Thymus (tissue), 11 donors: ENCODE results near the gene ADM2. TPM values are rescaled to one million over a fixed set of nuclear protein-coding genes. Genes with fewer than 3 reads are reported as not detected.

Source experiments
- DNase-seq, 9 donors: peaks; one replicate each; pipeline ENCODE4 v3.0.0-alpha.2; 2013; ENCODE audit warnings: low spot score in 9 of 9, low read depth in 6 of 9, missing footprints in 1 of 9
- H3K27ac ChIP-seq, 2 donors: one replicate each; pipeline ENCODE4 v1.5.1; 2013; ENCODE audit warnings: control low read depth in 1 of 2, low read depth in 1 of 2, low read length in 1 of 2, mild to moderate bottlenecking in 1 of 2, moderate library complexity in 1 of 2
- H3K27me3 ChIP-seq, 2 donors: one replicate each; pipeline ENCODE4 v1.5.1; 2013; ENCODE audit warnings: low read length in 1 of 2; ENCODE audit not compliant: control insufficient read depth in 2 of 2, insufficient read depth in 1 of 2
- H3K36me3 ChIP-seq, 2 donors: one replicate each; pipeline ENCODE4 v1.5.1; 2013; ENCODE audit warnings: low read length in 1 of 2, mild to moderate bottlenecking in 1 of 2, moderate library complexity in 1 of 2; ENCODE audit not compliant: control insufficient read depth in 2 of 2, insufficient read depth in 2 of 2
- H3K4me1 ChIP-seq, 2 donors: one replicate each; pipeline ENCODE4 v1.5.1; 2013; ENCODE audit warnings: low read length in 2 of 2; ENCODE audit not compliant: control insufficient read depth in 2 of 2, insufficient read depth in 2 of 2
- H3K4me3 ChIP-seq, 2 donors: one replicate each; pipeline ENCODE4 v1.5.1; 2013; ENCODE audit warnings: low read length in 2 of 2, control low read depth in 1 of 2, mild to moderate bottlenecking in 1 of 2
- H3K9me3 ChIP-seq, 2 donors: one replicate each; pipeline ENCODE4 v1.5.1; 2013; ENCODE audit warnings: low read length in 1 of 2, mild to moderate bottlenecking in 1 of 2; ENCODE audit not compliant: control insufficient read depth in 2 of 2, insufficient read depth in 1 of 2
- WGBS: extraction: QIAGEN DNeasy Blood & Tissue Kit; methylation state at CpG from one replicate; pipeline ENCODE4 v1.1.7; 2013; 5-methylcytosine and 5-hydroxymethylcytosine counted together
- polyA plus RNA-seq: library from polyadenylated mRNA; stranded (reverse); fragments of 200-250 nt; gene quantifications from one replicate; pipeline ENCODE4 v1.2.3, GENCODE V29; 2013
- total RNA-seq: library from RNA; stranded (reverse); fragments of 120-200 nt; gene quantifications from one replicate; pipeline ENCODE4 v1.2.4, GENCODE V29; 2013
- donor health status: healthy.

ADM2 gene
- total and polyA plus RNA-seq, 2 donors: 1.4 to 1.5 TPM

DNA sequence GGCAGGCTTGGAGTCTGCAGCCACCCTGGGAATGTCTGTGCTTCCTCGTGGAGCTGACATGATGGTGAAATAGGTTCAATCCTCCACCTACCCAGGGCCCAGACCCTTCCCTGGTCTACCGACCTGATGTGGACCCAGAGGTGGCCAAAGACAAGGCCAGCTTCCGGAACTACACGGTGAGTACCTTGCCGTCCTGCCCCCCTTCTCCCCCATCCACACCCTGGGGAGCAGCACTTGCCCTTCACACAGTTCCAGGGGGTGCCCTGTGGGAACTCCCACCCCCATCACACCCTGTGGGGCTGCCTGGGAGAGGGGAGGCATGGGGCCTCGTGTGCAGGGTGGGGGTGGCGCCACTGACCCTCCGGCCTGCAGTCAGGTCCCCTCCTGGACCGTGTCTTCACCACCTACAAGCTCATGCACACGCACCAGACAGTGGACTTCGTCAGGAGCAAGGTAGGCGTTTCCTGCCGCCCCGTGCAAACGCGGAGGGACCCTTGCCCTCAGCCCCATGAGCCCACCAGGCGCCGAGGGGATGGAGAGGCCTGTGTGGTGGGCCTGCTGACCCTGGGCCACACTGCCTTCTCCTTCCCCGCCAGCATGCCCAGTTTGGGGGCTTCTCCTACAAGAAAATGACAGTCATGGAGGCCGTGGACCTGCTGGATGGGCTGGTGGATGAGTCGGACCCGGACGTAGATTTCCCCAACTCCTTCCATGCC lies 6.1 kb downstream of the ADM2 start:
- Histone ChIP-seq H3K27ac (no peak overlapping the region), H3K4me1 (peaks cover 2 to 11% of the 10 kb centered on the region in 2 donors), H3K36me3 (no peaks in the 10 kb centered on the region), H3K4me3 (no peak overlapping the region), H3K9me3 (no peaks in the 10 kb centered on the region), H3K27me3 (peaks cover 10 to 35% of the 10 kb centered on the region in 2 donors)
- 94% methylated on average over 23 of the region's 23 CpGs for WGBS
- DNase-seq: no peak

DNA sequence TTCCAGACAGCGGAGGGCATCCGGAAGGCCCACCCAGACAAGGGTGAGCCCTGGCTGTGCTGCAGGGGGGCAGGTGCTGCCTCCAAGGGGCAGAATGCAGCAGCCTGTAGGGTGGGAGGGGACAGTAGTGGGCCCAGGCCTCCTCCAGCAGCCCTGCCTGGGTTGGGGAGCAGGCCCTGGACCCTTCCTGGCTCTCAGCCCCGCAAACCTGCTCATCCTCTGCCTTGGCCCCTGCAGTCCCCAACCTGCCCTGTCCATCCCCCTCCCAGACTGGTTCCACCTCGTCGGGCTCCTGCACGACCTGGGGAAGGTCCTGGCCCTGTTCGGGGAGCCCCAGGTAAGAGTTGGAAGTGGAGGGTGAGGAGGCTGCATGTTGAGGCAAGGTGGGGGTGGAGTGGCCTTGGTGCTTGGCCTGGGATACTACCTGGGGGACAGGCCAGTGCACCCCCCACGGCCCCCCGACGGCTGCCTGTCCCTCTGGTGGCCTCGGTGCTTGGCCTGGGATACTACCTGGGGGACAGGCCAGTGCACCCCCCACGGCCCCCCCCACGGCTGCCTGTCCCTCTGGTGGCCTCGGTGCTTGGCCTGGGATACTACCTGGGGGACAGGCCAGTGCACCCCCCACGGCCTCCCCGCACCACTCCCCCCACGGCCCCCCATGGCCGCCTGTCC lies 6.8 kb downstream of the ADM2 start:
- no peak overlapping the region for H3K27ac ChIP-seq
- H3K9me3 ChIP-seq: no peaks in the 10 kb centered on the region
- no peak overlapping the region for H3K4me3 ChIP-seq
- H3K27me3 ChIP-seq: peaks cover 3 to 28% of the 10 kb centered on the region in 2 donors
- WGBS: 93% methylated on average over 18 of the region's 18 CpGs
- DNase-seq: no peak
- peaks cover 2 to 11% of the 10 kb centered on the region in 2 donors for H3K4me1 ChIP-seq
- no peaks in the 10 kb centered on the region for H3K36me3 ChIP-seq

DNA sequence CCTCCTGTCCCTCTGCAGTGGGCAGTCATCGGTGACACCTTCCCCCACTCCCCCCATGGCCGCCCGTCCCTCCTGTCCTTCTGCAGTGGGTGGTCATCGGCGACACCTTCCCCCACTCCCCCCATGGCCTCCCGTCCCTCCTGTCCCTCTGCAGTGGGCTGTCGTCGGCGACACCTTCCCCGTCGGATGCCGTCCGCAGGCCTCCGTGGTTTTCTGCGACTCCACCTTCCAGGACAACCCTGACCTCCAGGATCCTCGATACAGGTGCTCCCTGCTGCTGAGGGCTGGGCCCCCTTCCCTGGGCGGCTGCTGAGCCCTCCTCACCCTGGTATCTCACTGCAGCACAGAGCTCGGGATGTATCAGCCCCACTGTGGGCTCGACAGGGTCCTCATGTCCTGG lies 7.5 kb downstream of the ADM2 start:
- no peaks in the 10 kb centered on the region for H3K9me3 ChIP-seq
- H3K4me3 ChIP-seq: no peak overlapping the region
- WGBS: 95% methylated on average over 19 of the region's 19 CpGs
- no peak overlapping the region for H3K27ac ChIP-seq
- peaks cover 2 to 11% of the 10 kb centered on the region in 2 donors for H3K4me1 ChIP-seq
- DNase-seq: no peak
- no peaks in the 10 kb centered on the region for H3K36me3 ChIP-seq
- H3K27me3 ChIP-seq: peaks cover 0 to 21% of the 10 kb centered on the region in 2 donors

DNA sequence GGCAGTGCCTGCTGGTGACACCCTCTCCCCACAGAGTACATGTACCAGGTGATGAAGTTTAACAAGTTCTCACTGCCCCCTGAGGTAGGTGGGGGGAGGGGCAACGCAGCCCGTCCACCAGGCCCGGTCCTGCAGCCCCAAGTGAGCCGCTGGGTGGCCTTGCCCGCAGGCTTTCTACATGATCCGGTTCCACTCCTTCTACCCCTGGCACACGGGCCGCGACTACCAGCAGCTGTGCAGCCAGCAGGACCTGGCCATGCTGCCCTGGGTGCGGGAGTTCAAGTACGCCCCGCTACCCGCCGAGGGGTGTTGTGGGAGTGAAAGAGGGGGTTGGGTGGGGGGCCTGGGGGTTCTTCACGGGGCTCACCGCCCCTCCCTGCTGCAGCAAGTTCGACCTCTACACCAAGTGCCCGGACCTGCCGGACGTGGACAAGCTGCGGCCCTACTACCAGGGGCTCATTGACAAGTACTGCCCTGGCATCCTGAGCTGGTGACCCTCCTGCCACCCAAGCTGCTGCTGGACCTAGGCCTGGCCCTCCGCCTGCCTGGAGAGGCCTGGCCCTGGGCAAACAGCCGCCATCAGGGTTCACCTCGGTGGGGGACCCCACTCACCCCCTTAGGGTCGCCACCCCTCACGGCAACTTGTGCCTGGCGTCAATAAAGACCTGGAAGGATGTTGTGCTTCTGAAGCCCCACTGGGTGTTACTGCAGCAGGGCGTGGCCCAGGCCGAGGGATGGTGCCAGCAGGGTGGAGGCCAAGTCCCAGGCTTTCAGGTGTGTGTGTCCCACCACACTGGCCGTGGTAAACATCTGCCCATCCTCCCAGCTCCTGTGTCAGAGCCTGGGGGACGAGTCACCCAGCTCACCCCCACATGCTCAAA lies 8.3 kb downstream of the ADM2 start:
- Histone ChIP-seq H3K4me1 (peaks cover 2 to 11% of the 10 kb centered on the region in 2 donors), H3K27me3 (peaks cover 0 to 16% of the 10 kb centered on the region in 2 donors), H3K9me3 (no peaks in the 10 kb centered on the region), H3K4me3 (no peak overlapping the region), H3K27ac (no peak overlapping the region), H3K36me3 (no peaks in the 10 kb centered on the region)
- WGBS: 93% methylated on average over 31 of the region's 31 CpGs
- no peak for DNase-seq

DNA sequence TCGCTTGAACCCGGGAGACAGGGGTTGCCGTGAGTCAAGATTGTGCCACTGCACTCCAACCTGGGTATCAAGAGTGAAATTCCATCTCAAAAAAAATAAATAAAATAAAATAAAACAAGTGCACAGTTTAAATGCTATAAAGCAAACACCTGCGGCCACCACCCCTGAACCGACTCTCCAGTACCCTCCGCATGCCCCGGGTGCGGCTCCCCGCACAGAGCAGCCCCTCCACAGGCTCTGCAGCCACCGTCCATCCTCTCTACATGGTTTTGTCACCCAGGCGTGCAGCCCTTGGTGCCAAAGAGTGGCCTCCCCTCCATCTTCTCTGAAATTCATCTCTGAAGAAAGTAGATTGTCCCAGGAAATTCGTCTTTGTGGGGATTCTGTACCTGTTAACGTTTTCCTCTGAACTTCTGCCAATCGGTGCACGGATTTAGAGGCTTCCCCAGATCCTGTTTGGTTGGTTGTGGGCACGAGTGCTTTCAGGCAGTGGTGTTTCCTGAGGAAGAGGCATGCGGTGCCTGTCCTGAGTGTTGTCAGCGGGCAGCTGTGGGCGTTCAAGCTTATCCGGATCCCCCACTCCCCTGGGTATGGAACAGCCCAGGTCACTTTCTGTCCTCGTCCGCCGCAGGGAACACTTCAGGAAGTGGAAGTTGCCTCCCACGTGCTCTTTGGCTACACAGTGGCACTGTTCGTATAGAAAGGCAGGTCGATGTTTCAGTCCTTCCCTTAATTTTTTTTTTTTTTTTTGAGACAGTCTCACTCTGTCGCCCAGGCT lies 9.4 kb downstream of the ADM2 start:
- 38% methylated on average over 27 of the region's 27 CpGs for WGBS
- peaks cover 0 to 6% of the 10 kb centered on the region in 2 donors for H3K4me1 ChIP-seq
- H3K9me3 ChIP-seq: no peaks in the 10 kb centered on the region
- no peak overlapping the region for H3K4me3 ChIP-seq
- no peaks in the 10 kb centered on the region for H3K36me3 ChIP-seq
- no peak for DNase-seq
- peaks cover 0 to 12% of the 10 kb centered on the region in 2 donors for H3K27me3 ChIP-seq
- no peak overlapping the region for H3K27ac ChIP-seq

DNA sequence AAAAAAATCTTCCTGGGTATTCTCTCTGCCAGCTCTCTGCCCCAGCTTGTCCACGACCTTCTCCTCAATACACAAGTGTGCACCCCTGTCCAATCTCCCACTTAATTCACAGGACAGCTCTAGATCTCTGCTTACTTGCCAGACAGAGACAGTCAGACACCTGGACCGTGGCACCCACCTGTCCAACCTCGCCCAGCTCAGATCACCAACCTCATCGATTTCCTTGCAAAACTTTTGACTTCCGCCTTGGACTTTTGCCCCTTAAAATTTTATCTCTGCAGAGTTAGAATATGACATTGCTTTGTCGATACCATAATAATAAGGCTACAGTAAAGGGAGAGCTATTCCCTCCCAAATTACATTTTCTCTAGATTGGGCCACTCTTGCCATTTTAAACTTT lies 15.8 kb downstream of the ADM2 start:
- Histone ChIP-seq H3K36me3 (peaks cover 0 to 2% of the 10 kb centered on the region in 2 donors), H3K27me3 (no peaks in the 10 kb centered on the region), H3K9me3 (no peaks in the 10 kb centered on the region), H3K4me1 (no peaks in the 10 kb centered on the region), H3K4me3 (no peak overlapping the region), H3K27ac (no peak overlapping the region)
- WGBS: 91% methylated on average over 6 of the region's 6 CpGs
- no peak for DNase-seq

DNA sequence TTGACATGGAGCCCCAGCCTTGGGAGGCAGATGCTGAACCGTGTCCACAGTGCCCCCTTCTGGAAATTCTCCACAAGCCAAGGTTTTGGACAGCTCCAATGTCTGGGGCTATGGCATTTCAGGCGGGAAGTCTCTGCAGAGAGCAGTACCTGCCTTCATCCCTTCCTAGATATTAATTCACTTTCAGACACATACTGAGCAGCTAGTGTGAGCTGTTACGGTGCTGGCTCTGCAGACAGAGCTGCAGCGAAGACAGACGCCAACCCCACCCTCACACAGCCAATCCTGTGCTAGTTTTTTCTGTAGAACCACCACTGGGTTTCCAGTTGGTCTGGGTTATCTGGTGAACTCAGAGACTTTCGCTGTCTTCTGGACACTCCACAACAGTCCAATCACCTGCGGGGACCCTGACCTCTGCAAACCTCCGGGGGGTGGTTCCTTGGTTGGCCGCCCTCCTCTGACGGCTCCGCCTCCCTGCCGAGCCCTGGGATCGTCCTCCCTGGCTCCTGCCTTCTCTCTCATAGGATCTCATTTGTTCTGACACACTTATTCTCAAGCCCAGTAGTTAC lies 17.1 kb downstream of the ADM2 start:
- Histone ChIP-seq H3K36me3 (peaks cover 7 to 15% of the 10 kb centered on the region in 2 donors), H3K9me3 (no peaks in the 10 kb centered on the region), H3K4me1 (no peaks in the 10 kb centered on the region), H3K27me3 (no peaks in the 10 kb centered on the region), H3K4me3 (no peak overlapping the region), H3K27ac (no peak overlapping the region)
- DNase-seq: peak in 7 of 9 donors; percentile 55 to 84 (median 71)
- WGBS: 27% methylated on average over 13 of the region's 13 CpGs

DNA sequence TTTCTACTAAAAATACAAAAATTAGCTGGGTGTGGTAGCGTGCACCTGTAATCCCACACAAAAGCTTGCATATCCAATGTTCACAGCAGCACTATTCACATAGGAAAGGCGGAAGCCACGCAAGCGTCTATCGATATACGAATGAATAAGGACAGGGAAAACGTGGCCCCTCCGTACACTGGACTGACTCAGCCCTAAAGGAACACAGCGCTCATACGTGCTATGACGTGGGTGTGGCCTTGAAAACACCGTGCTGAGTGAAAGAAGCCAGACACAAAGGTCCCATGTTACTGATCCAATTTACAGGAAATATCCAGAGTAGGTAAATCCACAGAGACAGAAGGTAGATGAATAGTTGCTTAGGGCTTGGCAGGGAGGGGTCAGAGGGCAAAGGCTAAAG lies 19.1 kb downstream of the ADM2 start:
- no peaks in the 10 kb centered on the region for H3K9me3 ChIP-seq
- peaks cover 17 to 35% of the 10 kb centered on the region in 2 donors for H3K36me3 ChIP-seq
- H3K4me3 ChIP-seq: no peak overlapping the region
- H3K27me3 ChIP-seq: no peaks in the 10 kb centered on the region
- no peaks in the 10 kb centered on the region for H3K4me1 ChIP-seq
- no peak for DNase-seq
- no peak overlapping the region for H3K27ac ChIP-seq
- WGBS: 98% methylated on average over 12 of the region's 12 CpGs
